Measurements from ENCODE around the gene GPR107. TPM values are rescaled to one million over a fixed set of nuclear protein-coding genes. Genes with fewer than 3 reads are reported as not detected.

Gene GPR107
- total RNA-seq, 1 experiment from 2014 or later, result 33.2 TPM

DNA sequence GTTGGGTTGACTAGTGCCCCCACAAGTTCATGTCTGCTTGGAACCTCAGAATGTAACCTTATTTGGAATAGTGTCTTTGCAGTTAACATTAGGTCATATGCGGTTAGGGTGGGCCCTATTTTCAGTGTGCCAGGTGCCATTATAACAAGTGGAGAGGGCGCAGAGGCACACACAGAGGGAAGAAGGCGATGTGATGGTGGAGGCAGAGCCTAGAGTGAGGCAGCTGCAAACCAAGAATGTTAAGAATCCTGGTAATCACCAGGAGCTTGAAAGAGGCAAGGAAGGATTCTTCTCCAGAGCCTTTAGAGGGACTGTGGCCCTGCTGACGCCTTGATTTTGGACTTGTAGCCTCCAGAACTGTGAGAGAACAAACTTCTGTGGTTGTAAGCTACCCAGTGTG, 10.9 kb downstream of the GPR107 start (continued):
- TF ChIP-seq, protein P1, sequence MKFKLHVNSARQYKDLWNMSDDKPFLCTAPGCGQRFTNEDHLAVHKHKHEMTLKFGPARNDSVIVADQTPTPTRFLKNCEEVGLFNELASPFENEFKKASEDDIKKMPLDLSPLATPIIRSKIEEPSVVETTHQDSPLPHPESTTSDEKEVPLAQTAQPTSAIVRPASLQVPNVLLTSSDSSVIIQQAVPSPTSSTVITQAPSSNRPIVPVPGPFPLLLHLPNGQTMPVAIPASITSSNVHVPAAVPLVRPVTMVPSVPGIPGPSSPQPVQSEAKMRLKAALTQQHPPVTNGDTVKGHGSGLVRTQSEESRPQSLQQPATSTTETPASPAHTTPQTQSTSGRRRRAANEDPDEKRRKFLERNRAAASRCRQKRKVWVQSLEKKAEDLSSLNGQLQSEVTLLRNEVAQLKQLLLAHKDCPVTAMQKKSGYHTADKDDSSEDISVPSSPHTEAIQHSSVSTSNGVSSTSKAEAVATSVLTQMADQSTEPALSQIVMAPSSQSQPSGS (CRISPR knock-in tag; IDR thresholded peaks at IDR 0.05; ENCODE audit: borderline replicate concordance, low read depth), result no peak
- TF ChIP-seq, protein P2, sequence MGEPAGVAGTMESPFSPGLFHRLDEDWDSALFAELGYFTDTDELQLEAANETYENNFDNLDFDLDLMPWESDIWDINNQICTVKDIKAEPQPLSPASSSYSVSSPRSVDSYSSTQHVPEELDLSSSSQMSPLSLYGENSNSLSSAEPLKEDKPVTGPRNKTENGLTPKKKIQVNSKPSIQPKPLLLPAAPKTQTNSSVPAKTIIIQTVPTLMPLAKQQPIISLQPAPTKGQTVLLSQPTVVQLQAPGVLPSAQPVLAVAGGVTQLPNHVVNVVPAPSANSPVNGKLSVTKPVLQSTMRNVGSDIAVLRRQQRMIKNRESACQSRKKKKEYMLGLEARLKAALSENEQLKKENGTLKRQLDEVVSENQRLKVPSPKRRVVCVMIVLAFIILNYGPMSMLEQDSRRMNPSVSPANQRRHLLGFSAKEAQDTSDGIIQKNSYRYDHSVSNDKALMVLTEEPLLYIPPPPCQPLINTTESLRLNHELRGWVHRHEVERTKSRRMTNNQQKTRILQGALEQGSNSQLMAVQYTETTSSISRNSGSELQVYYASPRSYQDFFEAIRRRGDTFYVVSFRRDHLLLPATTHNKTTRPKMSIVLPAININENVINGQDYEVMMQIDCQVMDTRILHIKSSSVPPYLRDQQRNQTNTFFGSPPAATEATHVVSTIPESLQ (CRISPR knock-in tag; IDR thresholded peaks at IDR 0.05), result no peak
- TF ChIP-seq, protein P3, sequence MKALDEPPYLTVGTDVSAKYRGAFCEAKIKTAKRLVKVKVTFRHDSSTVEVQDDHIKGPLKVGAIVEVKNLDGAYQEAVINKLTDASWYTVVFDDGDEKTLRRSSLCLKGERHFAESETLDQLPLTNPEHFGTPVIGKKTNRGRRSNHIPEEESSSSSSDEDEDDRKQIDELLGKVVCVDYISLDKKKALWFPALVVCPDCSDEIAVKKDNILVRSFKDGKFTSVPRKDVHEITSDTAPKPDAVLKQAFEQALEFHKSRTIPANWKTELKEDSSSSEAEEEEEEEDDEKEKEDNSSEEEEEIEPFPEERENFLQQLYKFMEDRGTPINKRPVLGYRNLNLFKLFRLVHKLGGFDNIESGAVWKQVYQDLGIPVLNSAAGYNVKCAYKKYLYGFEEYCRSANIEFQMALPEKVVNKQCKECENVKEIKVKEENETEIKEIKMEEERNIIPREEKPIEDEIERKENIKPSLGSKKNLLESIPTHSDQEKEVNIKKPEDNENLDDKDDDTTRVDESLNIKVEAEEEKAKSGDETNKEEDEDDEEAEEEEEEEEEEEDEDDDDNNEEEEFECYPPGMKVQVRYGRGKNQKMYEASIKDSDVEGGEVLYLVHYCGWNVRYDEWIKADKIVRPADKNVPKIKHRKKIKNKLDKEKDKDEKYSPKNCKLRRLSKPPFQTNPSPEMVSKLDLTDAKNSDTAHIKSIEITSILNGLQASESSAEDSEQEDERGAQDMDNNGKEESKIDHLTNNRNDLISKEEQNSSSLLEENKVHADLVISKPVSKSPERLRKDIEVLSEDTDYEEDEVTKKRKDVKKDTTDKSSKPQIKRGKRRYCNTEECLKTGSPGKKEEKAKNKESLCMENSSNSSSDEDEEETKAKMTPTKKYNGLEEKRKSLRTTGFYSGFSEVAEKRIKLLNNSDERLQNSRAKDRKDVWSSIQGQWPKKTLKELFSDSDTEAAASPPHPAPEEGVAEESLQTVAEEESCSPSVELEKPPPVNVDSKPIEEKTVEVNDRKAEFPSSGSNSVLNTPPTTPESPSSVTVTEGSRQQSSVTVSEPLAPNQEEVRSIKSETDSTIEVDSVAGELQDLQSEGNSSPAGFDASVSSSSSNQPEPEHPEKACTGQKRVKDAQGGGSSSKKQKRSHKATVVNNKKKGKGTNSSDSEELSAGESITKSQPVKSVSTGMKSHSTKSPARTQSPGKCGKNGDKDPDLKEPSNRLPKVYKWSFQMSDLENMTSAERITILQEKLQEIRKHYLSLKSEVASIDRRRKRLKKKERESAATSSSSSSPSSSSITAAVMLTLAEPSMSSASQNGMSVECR (CRISPR knock-in tag; IDR thresholded peaks at IDR 0.05; ENCODE audit: borderline replicate concordance), result no peak
- TF ChIP-seq EMX1 (CRISPR knock-in tag; IDR thresholded peaks at IDR 0.05) (no peak), IRF2 (CRISPR knock-in tag; IDR thresholded peaks at IDR 0.05; ENCODE audit: borderline replicate concordance, low read depth) (no peak), TEAD1 (CRISPR knock-in tag; IDR thresholded peaks at IDR 0.05) (no peak), HMGA2 (CRISPR knock-in tag; IDR thresholded peaks at IDR 0.05) (no peak), FOXP1 (CRISPR knock-in tag; IDR thresholded peaks at IDR 0.05; ENCODE audit: borderline replicate concordance) (no peak), GRHL2 (CRISPR knock-in tag; IDR thresholded peaks at IDR 0.05; ENCODE audit: insufficient replicate concordance, severe bottlenecking) (no peak), FOXJ3 (CRISPR knock-in tag; IDR thresholded peaks at IDR 0.05; ENCODE audit: borderline replicate concordance) (no peak), ETV6 (CRISPR knock-in tag; IDR thresholded peaks at IDR 0.05) (no peak), SOX15 (CRISPR knock-in tag; IDR thresholded peaks at IDR 0.05) (no peak)
- TF ChIP-seq, protein P4, sequence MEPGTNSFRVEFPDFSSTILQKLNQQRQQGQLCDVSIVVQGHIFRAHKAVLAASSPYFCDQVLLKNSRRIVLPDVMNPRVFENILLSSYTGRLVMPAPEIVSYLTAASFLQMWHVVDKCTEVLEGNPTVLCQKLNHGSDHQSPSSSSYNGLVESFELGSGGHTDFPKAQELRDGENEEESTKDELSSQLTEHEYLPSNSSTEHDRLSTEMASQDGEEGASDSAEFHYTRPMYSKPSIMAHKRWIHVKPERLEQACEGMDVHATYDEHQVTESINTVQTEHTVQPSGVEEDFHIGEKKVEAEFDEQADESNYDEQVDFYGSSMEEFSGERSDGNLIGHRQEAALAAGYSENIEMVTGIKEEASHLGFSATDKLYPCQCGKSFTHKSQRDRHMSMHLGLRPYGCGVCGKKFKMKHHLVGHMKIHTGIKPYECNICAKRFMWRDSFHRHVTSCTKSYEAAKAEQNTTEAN (CRISPR knock-in tag; IDR thresholded peaks at IDR 0.05), result no peak
- TF ChIP-seq, protein P5, sequence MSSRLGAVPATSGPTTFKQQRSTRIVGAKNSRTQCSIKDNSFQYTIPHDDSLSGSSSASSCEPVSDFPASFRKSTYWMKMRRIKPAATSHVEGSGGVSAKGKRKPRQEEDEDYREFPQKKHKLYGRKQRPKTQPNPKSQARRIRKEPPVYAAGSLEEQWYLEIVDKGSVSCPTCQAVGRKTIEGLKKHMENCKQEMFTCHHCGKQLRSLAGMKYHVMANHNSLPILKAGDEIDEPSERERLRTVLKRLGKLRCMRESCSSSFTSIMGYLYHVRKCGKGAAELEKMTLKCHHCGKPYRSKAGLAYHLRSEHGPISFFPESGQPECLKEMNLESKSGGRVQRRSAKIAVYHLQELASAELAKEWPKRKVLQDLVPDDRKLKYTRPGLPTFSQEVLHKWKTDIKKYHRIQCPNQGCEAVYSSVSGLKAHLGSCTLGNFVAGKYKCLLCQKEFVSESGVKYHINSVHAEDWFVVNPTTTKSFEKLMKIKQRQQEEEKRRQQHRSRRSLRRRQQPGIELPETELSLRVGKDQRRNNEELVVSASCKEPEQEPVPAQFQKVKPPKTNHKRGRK (CRISPR knock-in tag; IDR thresholded peaks at IDR 0.05; ENCODE audit: borderline replicate concordance), result no peak

DNA sequence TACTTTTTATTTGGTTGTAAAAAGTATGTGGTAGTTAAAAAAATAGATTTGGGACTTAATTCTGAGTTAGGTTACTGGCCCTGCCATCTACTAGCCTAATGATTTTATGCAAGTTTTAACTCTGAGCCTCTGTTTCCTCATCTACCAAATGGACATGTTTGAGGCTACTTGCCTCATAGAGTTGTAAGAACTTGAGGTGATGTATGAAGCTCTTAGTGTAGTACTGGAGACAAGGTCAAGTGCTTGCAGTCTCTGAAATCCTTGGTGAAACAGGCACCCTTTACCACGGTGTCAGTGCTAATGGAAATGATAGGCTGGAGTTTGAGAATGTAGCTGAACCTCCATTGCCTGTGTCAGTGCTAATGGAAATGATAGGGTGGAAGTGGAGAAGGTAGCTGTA, 15.3 kb downstream of the GPR107 start:
- Mint-ChIP-seq H3K27ac (no peak overlapping the region), H3K4me1 (peaks cover 3% of the 10 kb centered on the region), H3K36me3 (0 out of 2 replicates have a peak, but pooled peaks cover 3% of the 10 kb centered on the region), H3K9me3 (peaks cover 3% of the 10 kb centered on the region), H3K4me3 (no peak overlapping the region), H3K27me3 (ENCODE audit: low read depth) (no peaks in the 10 kb centered on the region)
- ChIA-PET POLR2A (interaction anchor here (0.6 to 0.7 kb wide), 2 partner anchors 16 to 456 kb away, joined by 3 to 4 read pairs; no protein-coding TSS in a partner anchor), CTCF (interaction anchor here (1.0 kb wide), 1 partner anchor 10 kb away, joined by 3 read pairs; no protein-coding TSS in a partner anchor)
- DNase-seq (ENCODE audit: low spot score) (no peak), ATAC-seq (no peak)
- TF ChIP-seq ZNF138 (CRISPR knock-in tag; conservative IDR thresholded peaks at IDR 0.05) (no peak), CREB1 (CRISPR knock-in tag; IDR thresholded peaks at IDR 0.05) (no peak), ELF4 (CRISPR knock-in tag; IDR thresholded peaks at IDR 0.05; ENCODE audit: low read depth) (no peak), NR3C1 (CRISPR knock-in tag; conservative IDR thresholded peaks at IDR 0.05; ENCODE audit: low read depth) (no peak), TEAD1 (CRISPR knock-in tag; IDR thresholded peaks at IDR 0.05) (no peak), CBFB (CRISPR knock-in tag; IDR thresholded peaks at IDR 0.05; ENCODE audit: low read depth) (no peak)
- TF ChIP-seq, protein P6, sequence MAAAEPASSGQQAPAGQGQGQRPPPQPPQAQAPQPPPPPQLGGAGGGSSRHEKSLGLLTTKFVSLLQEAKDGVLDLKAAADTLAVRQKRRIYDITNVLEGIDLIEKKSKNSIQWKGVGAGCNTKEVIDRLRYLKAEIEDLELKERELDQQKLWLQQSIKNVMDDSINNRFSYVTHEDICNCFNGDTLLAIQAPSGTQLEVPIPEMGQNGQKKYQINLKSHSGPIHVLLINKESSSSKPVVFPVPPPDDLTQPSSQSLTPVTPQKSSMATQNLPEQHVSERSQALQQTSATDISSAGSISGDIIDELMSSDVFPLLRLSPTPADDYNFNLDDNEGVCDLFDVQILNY (CRISPR knock-in tag; IDR thresholded peaks at IDR 0.05), result no peak
- TF ChIP-seq, protein P7, sequence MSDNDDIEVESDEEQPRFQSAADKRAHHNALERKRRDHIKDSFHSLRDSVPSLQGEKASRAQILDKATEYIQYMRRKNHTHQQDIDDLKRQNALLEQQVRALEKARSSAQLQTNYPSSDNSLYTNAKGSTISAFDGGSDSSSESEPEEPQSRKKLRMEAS (CRISPR knock-in tag; IDR thresholded peaks at IDR 0.05), result no peak
- TF ChIP-seq, protein P8, sequence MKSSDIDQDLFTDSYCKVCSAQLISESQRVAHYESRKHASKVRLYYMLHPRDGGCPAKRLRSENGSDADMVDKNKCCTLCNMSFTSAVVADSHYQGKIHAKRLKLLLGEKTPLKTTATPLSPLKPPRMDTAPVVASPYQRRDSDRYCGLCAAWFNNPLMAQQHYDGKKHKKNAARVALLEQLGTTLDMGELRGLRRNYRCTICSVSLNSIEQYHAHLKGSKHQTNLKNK (CRISPR knock-in tag; IDR thresholded peaks at IDR 0.05), result no peak
- TF ChIP-seq, protein P9, sequence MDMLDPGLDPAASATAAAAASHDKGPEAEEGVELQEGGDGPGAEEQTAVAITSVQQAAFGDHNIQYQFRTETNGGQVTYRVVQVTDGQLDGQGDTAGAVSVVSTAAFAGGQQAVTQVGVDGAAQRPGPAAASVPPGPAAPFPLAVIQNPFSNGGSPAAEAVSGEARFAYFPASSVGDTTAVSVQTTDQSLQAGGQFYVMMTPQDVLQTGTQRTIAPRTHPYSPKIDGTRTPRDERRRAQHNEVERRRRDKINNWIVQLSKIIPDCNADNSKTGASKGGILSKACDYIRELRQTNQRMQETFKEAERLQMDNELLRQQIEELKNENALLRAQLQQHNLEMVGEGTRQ (CRISPR knock-in tag; IDR thresholded peaks at IDR 0.05), result no peak

Measured in WTC11 (cell line).